Measurements from ENCODE around the gene ADAP1.

DNA sequence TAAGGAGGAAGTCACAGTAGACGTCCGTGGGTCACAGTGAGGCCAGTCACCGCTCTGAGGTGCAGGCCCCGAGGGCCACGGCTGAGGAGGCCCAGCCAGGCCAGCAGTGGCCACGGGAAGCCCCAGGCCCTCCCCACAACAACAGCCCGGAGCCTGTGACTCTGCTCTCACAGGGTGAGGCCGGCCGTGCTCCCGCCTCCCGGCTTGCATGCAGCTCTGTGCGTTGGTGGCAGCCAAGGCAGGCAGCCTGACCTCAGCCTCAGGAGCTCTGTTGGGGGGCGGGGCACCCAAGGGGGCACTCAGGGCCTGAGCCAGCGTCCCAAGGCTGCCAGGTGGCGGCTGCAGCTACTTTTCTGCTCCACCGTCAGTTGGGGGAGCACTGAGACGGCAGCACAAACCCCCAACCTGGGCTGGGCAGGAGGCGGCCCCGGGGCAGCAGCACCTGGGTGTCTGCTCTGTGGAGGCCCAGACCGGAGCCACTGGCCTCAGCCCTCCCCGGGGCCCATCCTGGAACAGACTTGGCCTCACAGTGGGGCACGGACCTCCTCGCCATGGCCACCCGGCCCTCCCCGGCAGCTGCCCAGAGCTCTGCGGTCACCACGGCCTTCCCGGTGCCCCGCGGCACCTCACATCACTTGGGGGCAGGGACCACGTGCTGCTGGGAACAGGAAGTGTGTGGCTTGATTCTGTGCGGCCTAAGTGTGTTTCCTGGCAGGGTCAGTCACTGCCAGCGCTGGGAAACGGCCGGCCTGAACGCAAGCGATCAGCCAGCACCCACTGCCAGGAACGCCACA lies 41.8 kb upstream of the ADAP1 start:
- TF ChIP-seq, protein P1, sequence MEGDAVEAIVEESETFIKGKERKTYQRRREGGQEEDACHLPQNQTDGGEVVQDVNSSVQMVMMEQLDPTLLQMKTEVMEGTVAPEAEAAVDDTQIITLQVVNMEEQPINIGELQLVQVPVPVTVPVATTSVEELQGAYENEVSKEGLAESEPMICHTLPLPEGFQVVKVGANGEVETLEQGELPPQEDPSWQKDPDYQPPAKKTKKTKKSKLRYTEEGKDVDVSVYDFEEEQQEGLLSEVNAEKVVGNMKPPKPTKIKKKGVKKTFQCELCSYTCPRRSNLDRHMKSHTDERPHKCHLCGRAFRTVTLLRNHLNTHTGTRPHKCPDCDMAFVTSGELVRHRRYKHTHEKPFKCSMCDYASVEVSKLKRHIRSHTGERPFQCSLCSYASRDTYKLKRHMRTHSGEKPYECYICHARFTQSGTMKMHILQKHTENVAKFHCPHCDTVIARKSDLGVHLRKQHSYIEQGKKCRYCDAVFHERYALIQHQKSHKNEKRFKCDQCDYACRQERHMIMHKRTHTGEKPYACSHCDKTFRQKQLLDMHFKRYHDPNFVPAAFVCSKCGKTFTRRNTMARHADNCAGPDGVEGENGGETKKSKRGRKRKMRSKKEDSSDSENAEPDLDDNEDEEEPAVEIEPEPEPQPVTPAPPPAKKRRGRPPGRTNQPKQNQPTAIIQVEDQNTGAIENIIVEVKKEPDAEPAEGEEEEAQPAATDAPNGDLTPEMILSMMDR (conservative IDR thresholded peaks at IDR 0.05; ENCODE audit: low read depth, low read length), result no peak
- TF ChIP-seq EZH2 (IDR thresholded peaks at IDR 0.05; ENCODE audit: low read length, unreplicated experiment), result no peak

Measured in PC-3 (cell line).